Measurements from ENCODE around the gene CFD.

CFD gene

GRCh38 chr19:884420-885211 lies 25.2 kb downstream of the CFD start:
- H3K9ac ChIP-seq (ENCODE audit: low read depth, low read length, poor library complexity, severe bottlenecking): no peak overlapping the region
- H3F3A ChIP-seq (ENCODE audit: low read depth): no peaks in the 10 kb centered on the region
- no peaks in the 10 kb centered on the region for H3K9me2 ChIP-seq (replicated peaks; ENCODE audit: low read depth, low read length)
- H3K27me3 ChIP-seq (ENCODE audit: insufficient read depth, low read length, poor library complexity, severe bottlenecking): no peaks in the 10 kb centered on the region
- H4K20me1 ChIP-seq (ENCODE audit: insufficient read depth, low read length, poor library complexity, severe bottlenecking): no peaks in the 10 kb centered on the region
- H2AFZ ChIP-seq (ENCODE audit: low read length): no peak overlapping the region
- H3K79me2 ChIP-seq (ENCODE audit: insufficient read depth, low read length): no peaks in the 10 kb centered on the region
- no peaks in the 10 kb centered on the region for H3K4me1 ChIP-seq (ENCODE audit: insufficient read depth, low read length, poor library complexity, severe bottlenecking)
- TF ChIP-seq EZH2phosphoT487 (IDR thresholded peaks at IDR 0.05; ENCODE audit: borderline replicate concordance): no peak
- no peak for TF ChIP-seq CTCF (conservative IDR thresholded peaks at IDR 0.05; ENCODE audit: low read length)
- peaks cover 2% of the 10 kb centered on the region; the same call in 1 of the 2 replicates for H3K36me3 ChIP-seq (ENCODE audit: insufficient read depth, low read length)
- no peak overlapping the region for H3K4me2 ChIP-seq (ENCODE audit: low read depth, low read length, poor library complexity, severe bottlenecking)
- H3K4me3 ChIP-seq (ENCODE audit: low read length, poor library complexity, severe bottlenecking): no peak overlapping the region
- no peaks in the 10 kb centered on the region for H3K9me3 ChIP-seq (ENCODE audit: insufficient read depth, low read depth, low read length)

- H3K36me3 ChIP-seq (ENCODE audit: insufficient read depth, low read length): peaks cover 2% of the 10 kb centered on the region; the same call in 1 of the 2 replicates
Observed at GRCh38 chr19:885536-886224, 26.2 kb downstream of the CFD start.

GRCh38 chr19:887072-887471 lies 27.6 kb downstream of the CFD start:
- Histone ChIP-seq H4K20me1 (ENCODE audit: insufficient read depth, low read length, poor library complexity, severe bottlenecking) (peaks cover under 1% of the 10 kb centered on the region), H3K9me2 (replicated peaks; ENCODE audit: low read depth, low read length) (no peaks in the 10 kb centered on the region), H3K27me3 (ENCODE audit: insufficient read depth, low read length, poor library complexity, severe bottlenecking) (no peaks in the 10 kb centered on the region), H3K9me3 (ENCODE audit: insufficient read depth, low read depth, low read length) (no peaks in the 10 kb centered on the region), H3K4me2 (ENCODE audit: low read depth, low read length, poor library complexity, severe bottlenecking) (no peak overlapping the region), H3F3A (ENCODE audit: low read depth) (no peaks in the 10 kb centered on the region), H3K4me1 (ENCODE audit: insufficient read depth, low read length, poor library complexity, severe bottlenecking) (no peaks in the 10 kb centered on the region), H2AFZ (ENCODE audit: low read length) (no peak overlapping the region), H3K79me2 (ENCODE audit: insufficient read depth, low read length) (peaks cover 9% of the 10 kb centered on the region; the same call in 1 of the 2 replicates), H3K36me3 (ENCODE audit: insufficient read depth, low read length) (peaks cover 2% of the 10 kb centered on the region; the same call in 1 of the 2 replicates), H3K9ac (ENCODE audit: low read depth, low read length, poor library complexity, severe bottlenecking) (no peak overlapping the region), H3K4me3 (ENCODE audit: low read length, poor library complexity, severe bottlenecking) (no peak overlapping the region)
- no peak for TF ChIP-seq CTCF (conservative IDR thresholded peaks at IDR 0.05; ENCODE audit: low read length)
- TF ChIP-seq EZH2phosphoT487 (IDR thresholded peaks at IDR 0.05; ENCODE audit: borderline replicate concordance): no peak

More at GRCh38 chr19:885536-886224, 26.2 kb downstream of the CFD start:
- Histone ChIP-seq H3K27me3 (ENCODE audit: insufficient read depth, low read length, poor library complexity, severe bottlenecking) (no peaks in the 10 kb centered on the region), H3K4me1 (ENCODE audit: insufficient read depth, low read length, poor library complexity, severe bottlenecking) (no peaks in the 10 kb centered on the region), H3K9me2 (replicated peaks; ENCODE audit: low read depth, low read length) (no peaks in the 10 kb centered on the region), H2AFZ (ENCODE audit: low read length) (no peak overlapping the region), H3K4me2 (ENCODE audit: low read depth, low read length, poor library complexity, severe bottlenecking) (no peak overlapping the region), H3K4me3 (ENCODE audit: low read length, poor library complexity, severe bottlenecking) (no peak overlapping the region), H3K9me3 (ENCODE audit: insufficient read depth, low read depth, low read length) (no peaks in the 10 kb centered on the region), H3K79me2 (ENCODE audit: insufficient read depth, low read length) (no peaks in the 10 kb centered on the region), H4K20me1 (ENCODE audit: insufficient read depth, low read length, poor library complexity, severe bottlenecking) (no peaks in the 10 kb centered on the region), H3F3A (ENCODE audit: low read depth) (no peaks in the 10 kb centered on the region), H3K9ac (ENCODE audit: low read depth, low read length, poor library complexity, severe bottlenecking) (no peak overlapping the region)
- TF ChIP-seq CTCF (conservative IDR thresholded peaks at IDR 0.05; ENCODE audit: low read length) (no peak), EZH2phosphoT487 (IDR thresholded peaks at IDR 0.05; ENCODE audit: borderline replicate concordance) (no peak)
